Activated CD8-positive, alpha-beta T cell treated with anti-CD3 and anti-CD28 coated beads for 36 hours (primary cell): ENCODE data around the gene RXRA. TPM values are rescaled to one million over a fixed set of nuclear protein-coding genes. Genes with fewer than 3 reads are reported as not detected.

ENCODE experiments used
- ATAC-seq: fragments of 200-7000 bp; cut with Tn5 transposase; one replicate; pipeline ENCODE4 v1.10.0; 2021; ENCODE audit warnings: mild to moderate bottlenecking, moderate library complexity
- CTCF ChIA-PET: fragments of 350-600 bp; sonication (Branson Sonifier 250); formaldehyde crosslinking; loops from one replicate; lab custom pipeline; 2021; ENCODE audit warnings: antibody characterized with exemption; lab: Charles Lee
- POLR2A ChIA-PET: fragments of 350-600 bp; sonication (Branson Sonifier 250); formaldehyde crosslinking; loops from one replicate; lab custom pipeline; 2021; ENCODE audit warnings: antibody characterized with exemption; lab: Charles Lee
- DNase-seq: peaks from one replicate; pipeline ENCODE4 v3.0.0-alpha.2; 2020
- H3K27ac Mint-ChIP-seq: one replicate; pipeline ENCODE4 v1.8.0; 2021; ENCODE audit warnings: mild to moderate bottlenecking, mixed read lengths
- H3K27me3 Mint-ChIP-seq: one replicate; pipeline ENCODE4 v1.8.0; 2021; ENCODE audit warnings: mixed read lengths
- H3K36me3 Mint-ChIP-seq: one replicate; pipeline ENCODE4 v1.8.0; 2021; ENCODE audit warnings: low read depth, mixed read lengths
- H3K4me1 Mint-ChIP-seq: one replicate; pipeline ENCODE4 v1.8.0; 2021; ENCODE audit warnings: low read depth, mixed read lengths
- H3K4me3 Mint-ChIP-seq: one replicate; pipeline ENCODE4 v1.8.0; 2021; ENCODE audit warnings: mild to moderate bottlenecking, moderate library complexity, mixed read lengths
- H3K9me3 Mint-ChIP-seq: one replicate; pipeline ENCODE4 v1.8.0; 2021; ENCODE audit warnings: mixed read lengths
- intact Hi-C: fragments of 100-400 bp; cut with micrococcal nuclease; formaldehyde crosslinking; loops from one replicate; pipeline ENCODE4 v1.10.0; 2022
- total RNA-seq, 2 experiments: library from RNA; stranded (reverse); gene quantifications; one replicate each; pipeline ENCODE4 v1.2.3, GENCODE V29; 2021
- TF ChIP-seq, protein P1 (sequence below): fragments of 200-600 bp; IDR thresholded peaks from one replicate; pipeline ENCODE4 v1.8.0; 2022; ENCODE audit warnings: antibody characterized with exemption, mild to moderate bottlenecking

RXRA gene
- total RNA-seq, 2 experiments from 2014 or later, result 23.2 to 23.8 TPM

DNA sequence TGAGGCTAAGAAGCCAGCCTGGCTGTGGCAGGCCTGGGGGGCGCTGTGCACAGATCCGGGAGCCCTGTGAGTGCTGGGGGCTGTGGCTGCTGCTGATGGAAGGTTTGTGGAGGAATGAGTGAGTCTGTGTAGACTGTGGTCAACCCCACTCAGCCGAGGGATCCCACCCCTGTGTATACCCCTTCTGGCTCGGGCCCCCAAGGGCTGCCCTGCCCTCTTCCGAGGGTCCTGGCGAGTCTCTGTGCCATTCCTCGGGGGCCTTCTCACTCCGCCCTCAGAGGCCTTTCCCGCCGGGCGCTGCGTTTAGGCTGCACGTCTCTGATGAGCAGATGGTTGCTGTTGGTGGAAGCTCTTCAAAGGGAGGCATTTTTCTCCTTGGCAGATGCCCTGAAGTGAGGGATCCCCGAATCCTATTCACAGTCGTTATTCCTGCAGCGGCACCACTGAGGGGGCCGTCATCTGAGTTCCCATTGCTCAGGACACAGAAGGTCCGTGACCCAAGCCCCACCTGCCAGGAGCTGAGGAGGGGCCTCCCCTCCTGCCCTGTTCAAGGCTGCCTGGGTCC, 94.1 kb downstream of the RXRA start:
- intact Hi-C loops, result no loop called here
- H3K27ac Mint-ChIP-seq, result no peak overlapping the region
- no peaks in the 10 kb centered on the region for H3K27me3 Mint-ChIP-seq
- no peaks in the 10 kb centered on the region for H3K36me3 Mint-ChIP-seq
- TF ChIP-seq, protein P1, sequence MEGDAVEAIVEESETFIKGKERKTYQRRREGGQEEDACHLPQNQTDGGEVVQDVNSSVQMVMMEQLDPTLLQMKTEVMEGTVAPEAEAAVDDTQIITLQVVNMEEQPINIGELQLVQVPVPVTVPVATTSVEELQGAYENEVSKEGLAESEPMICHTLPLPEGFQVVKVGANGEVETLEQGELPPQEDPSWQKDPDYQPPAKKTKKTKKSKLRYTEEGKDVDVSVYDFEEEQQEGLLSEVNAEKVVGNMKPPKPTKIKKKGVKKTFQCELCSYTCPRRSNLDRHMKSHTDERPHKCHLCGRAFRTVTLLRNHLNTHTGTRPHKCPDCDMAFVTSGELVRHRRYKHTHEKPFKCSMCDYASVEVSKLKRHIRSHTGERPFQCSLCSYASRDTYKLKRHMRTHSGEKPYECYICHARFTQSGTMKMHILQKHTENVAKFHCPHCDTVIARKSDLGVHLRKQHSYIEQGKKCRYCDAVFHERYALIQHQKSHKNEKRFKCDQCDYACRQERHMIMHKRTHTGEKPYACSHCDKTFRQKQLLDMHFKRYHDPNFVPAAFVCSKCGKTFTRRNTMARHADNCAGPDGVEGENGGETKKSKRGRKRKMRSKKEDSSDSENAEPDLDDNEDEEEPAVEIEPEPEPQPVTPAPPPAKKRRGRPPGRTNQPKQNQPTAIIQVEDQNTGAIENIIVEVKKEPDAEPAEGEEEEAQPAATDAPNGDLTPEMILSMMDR, result no peak
- ChIA-PET POLR2A (interaction anchor here (0.6 to 0.7 kb wide), 2 partner anchors 16 to 187 kb away, joined by 3 read pairs; no protein-coding TSS in a partner anchor), CTCF (no interaction called here)
- DNase-seq (no peak), ATAC-seq (no peak)
- no peak overlapping the region for H3K4me3 Mint-ChIP-seq
- no peaks in the 10 kb centered on the region for H3K4me1 Mint-ChIP-seq
- H3K9me3 Mint-ChIP-seq, result no peaks in the 10 kb centered on the region

- TF ChIP-seq, protein P1, result no peak
- intact Hi-C loops, result no loop called here
- ChIA-PET POLR2A (interaction anchor here (0.6 to 0.7 kb wide), 3 partner anchors 17 to 188 kb away, joined by 3 read pairs; no protein-coding TSS in a partner anchor), CTCF (no interaction called here)
- no peaks in the 10 kb centered on the region for H3K9me3 Mint-ChIP-seq
- no peaks in the 10 kb centered on the region for H3K27me3 Mint-ChIP-seq
- ATAC-seq (no peak), DNase-seq (no peak)
- no peak overlapping the region for H3K27ac Mint-ChIP-seq
- no peak overlapping the region for H3K4me3 Mint-ChIP-seq
- no peaks in the 10 kb centered on the region for H3K36me3 Mint-ChIP-seq
- no peaks in the 10 kb centered on the region for H3K4me1 Mint-ChIP-seq
These were observed 94.7 kb downstream of the RXRA start for GRCh38 chr9:134420974-134421432.

- intact Hi-C loops, result no loop called here
- POLR2A ChIA-PET, result no interaction called here
These were observed 95.6 kb downstream of the RXRA start for GRCh38 chr9:134421888-134422287.

DNA sequence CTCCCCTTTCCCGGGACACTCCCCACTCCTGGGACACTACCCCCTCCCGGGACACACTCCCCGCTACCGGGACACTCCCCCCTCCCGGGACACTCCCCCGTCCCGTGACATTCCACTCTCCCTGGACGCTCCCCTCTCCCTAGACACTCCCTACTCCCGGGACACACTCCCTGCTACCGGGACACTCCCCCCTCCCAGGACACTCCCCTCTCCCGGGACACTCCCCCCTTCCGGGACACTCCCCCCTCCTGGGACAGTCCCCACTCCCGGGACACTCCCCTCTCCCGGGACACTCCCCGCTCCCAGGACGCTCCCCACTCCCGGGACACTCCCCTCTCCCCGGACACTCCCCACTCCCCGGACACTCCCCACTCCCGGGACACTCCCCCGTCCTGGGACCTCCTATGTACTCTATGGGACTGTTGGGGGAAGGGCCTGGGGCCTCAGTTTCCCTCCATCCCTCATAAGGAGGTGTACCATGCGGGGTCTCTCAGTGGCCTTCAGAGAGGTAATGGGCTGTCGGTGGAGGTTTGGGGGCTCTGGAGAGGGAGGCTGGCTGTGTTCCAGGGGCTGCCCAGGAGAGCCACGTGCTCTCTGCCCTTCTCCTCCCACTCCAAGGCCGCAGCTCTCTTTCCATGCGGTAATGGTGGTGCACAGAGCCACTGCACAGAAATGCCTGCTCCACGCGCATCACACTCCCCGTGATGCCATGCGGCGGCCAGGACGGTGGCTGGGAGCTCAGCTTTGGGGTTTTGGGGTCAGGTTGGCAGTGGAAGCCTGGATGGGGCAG, 96.2 kb downstream of the RXRA start:
- no peak for ATAC-seq
- no peaks in the 10 kb centered on the region for H3K4me1 Mint-ChIP-seq
- no peaks in the 10 kb centered on the region for H3K9me3 Mint-ChIP-seq
- CTCF ChIA-PET, result no interaction called here
- no peak overlapping the region for H3K27ac Mint-ChIP-seq
- H3K4me3 Mint-ChIP-seq, result no peak overlapping the region
- intact Hi-C loops, result no loop called here
- POLR2A ChIA-PET, result no interaction called here
- H3K27me3 Mint-ChIP-seq, result no peaks in the 10 kb centered on the region
- H3K36me3 Mint-ChIP-seq, result no peaks in the 10 kb centered on the region
- TF ChIP-seq, protein P1, result no peak
- DNase-seq, result no peak

More at GRCh38 chr9:134421888-134422287, 95.6 kb downstream of the RXRA start:
- Mint-ChIP-seq H3K9me3 (no peaks in the 10 kb centered on the region), H3K27me3 (no peaks in the 10 kb centered on the region), H3K4me1 (no peaks in the 10 kb centered on the region), H3K36me3 (no peaks in the 10 kb centered on the region), H3K27ac (no peak overlapping the region), H3K4me3 (no peak overlapping the region)
- TF ChIP-seq, protein P1, result no peak
- DNase-seq, result no peak
- ATAC-seq, result no peak
- CTCF ChIA-PET, result no interaction called here

DNA sequence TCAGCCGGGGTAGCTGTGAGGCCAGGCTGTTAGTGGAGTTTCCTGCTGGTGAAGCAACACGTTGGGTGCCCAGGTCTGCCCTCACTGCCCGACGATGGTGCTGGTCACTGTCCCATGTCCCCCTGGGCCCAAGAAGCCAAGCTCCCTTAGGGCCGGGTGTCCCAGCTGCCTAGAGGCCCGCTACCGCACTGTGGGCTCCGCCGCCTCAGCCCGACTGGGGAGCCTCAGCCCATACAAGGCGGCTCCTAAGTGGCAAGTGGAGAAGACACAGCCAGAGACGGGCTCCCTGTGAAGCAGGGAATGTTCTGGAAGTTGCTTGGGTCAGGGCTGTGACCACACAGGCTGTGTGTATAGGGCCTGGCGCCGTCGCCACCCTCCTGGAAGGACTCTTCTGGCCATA, 96.9 kb downstream of the RXRA start:
- no peak overlapping the region for H3K27ac Mint-ChIP-seq
- ATAC-seq, result no peak

More for the DNA sequence above, 96.9 kb downstream of the RXRA start:
- H3K27me3 Mint-ChIP-seq, result no peaks in the 10 kb centered on the region
- TF ChIP-seq, protein P1, result no peak
- no peak for DNase-seq
- H3K36me3 Mint-ChIP-seq, result no peaks in the 10 kb centered on the region
- intact Hi-C loops, result no loop called here
- ChIA-PET CTCF (no interaction called here), POLR2A (interaction anchor here (0.6 kb wide), 1 partner anchor 128 kb away, joined by 3 read pairs; no protein-coding TSS in a partner anchor)
- H3K4me3 Mint-ChIP-seq, result no peak overlapping the region
- H3K9me3 Mint-ChIP-seq, result no peaks in the 10 kb centered on the region
- no peaks in the 10 kb centered on the region for H3K4me1 Mint-ChIP-seq
